SU-DHL-6 (cell line): ENCODE measurements around the gene CIAO2B.
"Not testable (repeated sequence)": the region's sequence is repeated elsewhere in the genome, so short reads cannot be mapped to it uniquely, and the experiment has no call there.

Experiments used
- H2AFZ ChIP-seq: fragments of 200-600 bp; sonication (generic); 2 replicates; pipeline ENCODE4 v1.6.1; 2014; ENCODE audit warnings: low read depth, mild to moderate bottlenecking, moderate library complexity, mixed read lengths, antibody characterized with exemption, low read length; ENCODE audit not compliant: severe bottlenecking
- H3F3A ChIP-seq: fragments of 200-600 bp; shearing (Covaris generic); 2 replicates; pipeline ENCODE4 v1.6.0; 2016; ENCODE audit warnings: antibody characterized with exemption, mild to moderate bottlenecking; ENCODE audit not compliant: insufficient read depth
- H3K27ac ChIP-seq: fragments of 200-600 bp; sonication (generic); 2 replicates; pipeline ENCODE4 v1.5.1; 2016; ENCODE audit warnings: low read depth, mild to moderate bottlenecking, low read length, moderate library complexity, mixed read lengths
- H3K27me3 ChIP-seq: fragments of 200-600 bp; sonication (generic), shearing (Covaris generic); 2 replicates; pipeline ENCODE4 v1.6.0; 2014; ENCODE audit warnings: mild to moderate bottlenecking, low read length
- H3K36me3 ChIP-seq: fragments of 200-600 bp; sonication (generic); 2 replicates; pipeline ENCODE4 v1.6.1; 2014; ENCODE audit warnings: mild to moderate bottlenecking, low read length, mixed read lengths
- H3K4me2 ChIP-seq: fragments of 300-600, 200-600 bp; shearing (Covaris generic), sonication (generic); 2 replicates; pipeline ENCODE4 v1.6.0; 2014; ENCODE audit warnings: low read length, low read depth, mild to moderate bottlenecking; ENCODE audit not compliant: poor library complexity, severe bottlenecking
- H3K4me3 ChIP-seq: fragments of 200-600 bp; sonication (generic); 2 replicates; pipeline ENCODE4 v1.5.1; 2014; ENCODE audit warnings: antibody characterized with exemption, low read length, mild to moderate bottlenecking, mixed read lengths; ENCODE audit not compliant: insufficient read depth, poor library complexity, severe bottlenecking
- H3K79me2 ChIP-seq: fragments of 200-600 bp; sonication (generic); 2 replicates; pipeline ENCODE4 v1.6.1; 2014; ENCODE audit warnings: mild to moderate bottlenecking, low read length, moderate library complexity; ENCODE audit not compliant: insufficient read depth
- H3K9ac ChIP-seq: fragments of 200-600 bp; sonication (generic); 2 replicates; pipeline ENCODE4 v1.7.0; 2014; ENCODE audit warnings: mild to moderate bottlenecking, low read length
- H3K9me2 ChIP-seq: fragments of 200-600 bp; sonication (generic); replicated peaks from 2 replicates; pipeline ENCODE4 v1.6.1; 2014; ENCODE audit warnings: low read length; ENCODE audit not compliant: insufficient read depth
- H3K9me3 ChIP-seq: fragments of 200-600 bp; sonication (generic); 2 replicates; pipeline ENCODE4 v1.6.1; 2014; ENCODE audit warnings: low read length, mixed read lengths; ENCODE audit not compliant: insufficient read depth
- H4K20me1 ChIP-seq: fragments of 200-600 bp; sonication (generic); 2 replicates; pipeline ENCODE4 v1.6.1; 2014; ENCODE audit warnings: low read depth, mild to moderate bottlenecking, antibody characterized with exemption, low read length, moderate library complexity, mixed read lengths
- EZH2phosphoT487 ChIP-seq: fragments of 200-600 bp; sonication (generic), shearing (Covaris generic); conservative IDR thresholded peaks from 2 replicates; pipeline ENCODE4 v1.6.1; 2018; ENCODE audit warnings: mild to moderate bottlenecking, antibody characterized with exemption, low read length, moderate library complexity, mixed read lengths
- TF ChIP-seq, protein P1 (sequence below): fragments of 200-600 bp; sonication (generic); IDR thresholded peaks from one replicate; pipeline ENCODE4 v1.5.1; 2017; ENCODE audit warnings: antibody characterized with exemption, mild to moderate bottlenecking, low read length, moderate library complexity; ENCODE audit not compliant: insufficient read depth, poor library complexity, severe bottlenecking

Gene CIAO2B

DNA sequence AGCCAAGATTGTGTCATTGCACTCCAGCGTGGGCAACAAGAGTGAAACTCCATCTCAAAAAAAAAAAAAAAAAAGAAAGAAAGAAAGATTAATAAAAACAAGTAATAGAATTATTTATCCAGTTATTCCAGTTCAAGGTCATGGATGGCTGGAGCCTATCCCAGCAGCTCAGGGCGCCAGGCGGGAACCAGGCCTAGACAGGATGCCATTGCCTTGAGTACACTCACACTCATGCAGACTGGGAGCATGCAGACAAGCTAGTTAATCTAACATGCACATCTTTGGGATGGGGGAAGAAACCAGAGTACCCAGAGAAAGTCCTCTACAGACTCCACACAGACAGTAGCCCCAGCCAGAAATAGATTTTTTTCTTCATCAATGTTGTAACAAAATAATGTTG, 36.0 kb downstream of the CIAO2B start:
- H3K9ac ChIP-seq: no peak overlapping the region
- no peaks in the 10 kb centered on the region for H3F3A ChIP-seq
- TF ChIP-seq, protein P1, sequence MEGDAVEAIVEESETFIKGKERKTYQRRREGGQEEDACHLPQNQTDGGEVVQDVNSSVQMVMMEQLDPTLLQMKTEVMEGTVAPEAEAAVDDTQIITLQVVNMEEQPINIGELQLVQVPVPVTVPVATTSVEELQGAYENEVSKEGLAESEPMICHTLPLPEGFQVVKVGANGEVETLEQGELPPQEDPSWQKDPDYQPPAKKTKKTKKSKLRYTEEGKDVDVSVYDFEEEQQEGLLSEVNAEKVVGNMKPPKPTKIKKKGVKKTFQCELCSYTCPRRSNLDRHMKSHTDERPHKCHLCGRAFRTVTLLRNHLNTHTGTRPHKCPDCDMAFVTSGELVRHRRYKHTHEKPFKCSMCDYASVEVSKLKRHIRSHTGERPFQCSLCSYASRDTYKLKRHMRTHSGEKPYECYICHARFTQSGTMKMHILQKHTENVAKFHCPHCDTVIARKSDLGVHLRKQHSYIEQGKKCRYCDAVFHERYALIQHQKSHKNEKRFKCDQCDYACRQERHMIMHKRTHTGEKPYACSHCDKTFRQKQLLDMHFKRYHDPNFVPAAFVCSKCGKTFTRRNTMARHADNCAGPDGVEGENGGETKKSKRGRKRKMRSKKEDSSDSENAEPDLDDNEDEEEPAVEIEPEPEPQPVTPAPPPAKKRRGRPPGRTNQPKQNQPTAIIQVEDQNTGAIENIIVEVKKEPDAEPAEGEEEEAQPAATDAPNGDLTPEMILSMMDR: no peak
- no peak for TF ChIP-seq EZH2phosphoT487
- no peak overlapping the region for H3K27ac ChIP-seq
- H3K36me3 ChIP-seq: no peaks in the 10 kb centered on the region
- H3K79me2 ChIP-seq: no peaks in the 10 kb centered on the region
- H3K27me3 ChIP-seq: no peaks in the 10 kb centered on the region
- no peaks in the 10 kb centered on the region for H3K9me2 ChIP-seq
- no peaks in the 10 kb centered on the region for H4K20me1 ChIP-seq
- no peak overlapping the region for H3K4me3 ChIP-seq
- H2AFZ ChIP-seq: no peak overlapping the region
- H3K4me2 ChIP-seq: no peak overlapping the region
- H3K9me3 ChIP-seq: no peaks in the 10 kb centered on the region

DNA sequence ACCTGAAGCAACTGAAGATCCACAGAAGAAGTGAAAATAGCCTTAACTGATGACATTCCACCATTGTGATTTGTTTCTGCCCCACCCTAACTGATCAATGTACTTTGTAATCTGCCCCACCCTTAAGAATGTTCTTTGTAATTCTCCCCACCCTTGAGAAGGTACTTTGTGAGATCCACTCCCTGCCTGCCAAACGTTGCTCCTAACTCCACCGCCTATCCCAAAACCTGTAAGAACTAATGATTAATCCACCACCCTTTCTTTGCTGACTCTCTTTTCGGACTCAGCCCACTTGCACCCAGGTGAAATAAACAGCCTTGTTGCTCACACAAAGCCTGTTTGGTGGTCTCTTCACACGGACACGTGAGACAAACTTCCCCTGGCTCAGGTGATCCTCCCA, 37.5 kb downstream of the CIAO2B start:
- H2AFZ ChIP-seq, H3K4me3 ChIP-seq, H3K36me3 ChIP-seq, H3F3A ChIP-seq, H3K27me3 ChIP-seq, H3K4me2 ChIP-seq, H3K9me3 ChIP-seq, H3K9ac ChIP-seq, H3K9me2 ChIP-seq, H3K27ac ChIP-seq, H3K79me2 ChIP-seq, H4K20me1 ChIP-seq: not testable (repeated sequence)

DNA sequence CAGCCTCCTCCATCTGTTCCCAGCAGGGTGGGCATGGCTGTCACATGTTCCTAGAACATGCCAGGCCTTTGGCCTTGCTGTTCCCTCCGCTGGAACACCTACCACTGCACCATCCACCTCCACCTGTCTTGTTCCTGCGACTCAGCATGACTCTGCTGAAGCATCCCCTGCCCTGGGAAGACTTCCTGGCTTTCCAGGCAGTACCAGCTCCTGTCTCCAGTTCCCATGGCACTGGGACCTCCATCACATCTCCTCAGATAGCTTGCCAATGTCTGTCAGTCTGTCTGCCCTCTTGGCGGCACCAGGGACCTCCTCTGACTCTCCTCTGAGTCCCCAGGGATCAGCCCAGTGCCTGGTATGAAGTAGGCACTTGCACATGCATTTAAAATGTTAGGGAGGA, 38.2 kb downstream of the CIAO2B start:
- no peaks in the 10 kb centered on the region for H3K9me2 ChIP-seq
- no peak overlapping the region for H3K9ac ChIP-seq
- H3K4me2 ChIP-seq: no peak overlapping the region
- no peaks in the 10 kb centered on the region for H3K79me2 ChIP-seq
- H4K20me1 ChIP-seq: no peaks in the 10 kb centered on the region
- no peak overlapping the region for H3K27ac ChIP-seq
- H3K9me3 ChIP-seq: no peaks in the 10 kb centered on the region
- no peak overlapping the region for H2AFZ ChIP-seq
- H3K27me3 ChIP-seq: no peaks in the 10 kb centered on the region
- H3K4me3 ChIP-seq: no peak overlapping the region
- TF ChIP-seq, protein P1: no peak
- TF ChIP-seq EZH2phosphoT487: no peak
- no peaks in the 10 kb centered on the region for H3K36me3 ChIP-seq
- no peaks in the 10 kb centered on the region for H3F3A ChIP-seq

DNA sequence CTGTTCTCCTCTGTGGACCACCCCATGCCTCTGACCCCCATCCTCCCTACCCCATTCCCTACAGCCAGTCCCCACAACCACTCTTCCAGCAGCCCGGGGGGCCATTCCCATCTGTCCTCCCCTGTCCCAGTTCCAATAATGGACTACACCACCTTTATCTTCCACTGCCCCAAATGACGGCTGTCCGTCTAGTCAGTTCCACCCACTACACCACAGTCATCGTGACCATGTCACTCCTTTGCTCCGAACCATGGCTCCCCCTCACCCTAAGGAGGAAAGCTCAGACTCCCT, 38.6 kb downstream of the CIAO2B start:
- no peak overlapping the region for H3K9ac ChIP-seq

More for the DNA sequence above, 38.6 kb downstream of the CIAO2B start:
- H3K9me2 ChIP-seq: no peaks in the 10 kb centered on the region
- no peak overlapping the region for H3K27ac ChIP-seq
- H3K27me3 ChIP-seq: no peaks in the 10 kb centered on the region
- H3K9me3 ChIP-seq: no peaks in the 10 kb centered on the region
- H4K20me1 ChIP-seq: no peaks in the 10 kb centered on the region
- H3K79me2 ChIP-seq: no peaks in the 10 kb centered on the region
- no peaks in the 10 kb centered on the region for H3F3A ChIP-seq
- H3K36me3 ChIP-seq: no peaks in the 10 kb centered on the region
- TF ChIP-seq, protein P1: no peak
- no peak for TF ChIP-seq EZH2phosphoT487
- H3K4me2 ChIP-seq: no peak overlapping the region
- no peak overlapping the region for H3K4me3 ChIP-seq
- no peak overlapping the region for H2AFZ ChIP-seq
